HEK293 (cell line): Measurements from ENCODE around the gene RBPJ.

Experiments
- CTCF ChIA-PET: fragments of 350-600 bp; formaldehyde crosslinking; extraction: SDS; loops from one replicate; lab custom pipeline; 2021; ENCODE audit warnings: antibody characterized with exemption; lab: Yijun Ruan, JAX
- POLR2A ChIA-PET: fragments of 300-600 bp; formaldehyde crosslinking; extraction: SDS; loops from one replicate; lab custom pipeline; 2020; ENCODE audit warnings: antibody characterized with exemption, inconsistent platforms; lab: Yijun Ruan, JAX
- H3K27ac ChIP-seq: fragments of 200-500 bp; sonication (Bioruptor generic); 2 replicates; pipeline ENCODE4 v1.5.1; 2014; ENCODE audit warnings: low read depth, low read length, control low read depth, inconsistent platforms; ENCODE audit errors: extremely low read depth
- H3K36me3 ChIP-seq, 2 experiments: fragments of 200-500 bp in 1 of 2; sonication (Bioruptor generic) in 1 of 2; 1 replicate in 1 of 2; 2 replicates in 1 of 2; pipeline ENCODE4 v1.5.1; 2014 to 2017; ENCODE audit warnings: inconsistent platforms in 2 of 2, low read length in 2 of 2; ENCODE audit not compliant: control insufficient read depth in 2 of 2, insufficient read depth in 1 of 2
- H3K4me1 ChIP-seq: fragments of 200-500 bp; sonication (Bioruptor generic); 2 replicates; pipeline ENCODE4 v1.5.1; 2014; ENCODE audit warnings: mild to moderate bottlenecking, low read length, inconsistent platforms; ENCODE audit not compliant: control insufficient read depth, insufficient read depth
- H3K4me3 ChIP-seq: 2 replicates; pipeline ENCODE4 v1.5.1; 2011; ENCODE audit warnings: low read depth, mild to moderate bottlenecking, control low read depth, low read length, moderate library complexity
- H3K9me3 ChIP-seq: fragments of 200-500 bp; sonication (Bioruptor generic); 2 replicates; pipeline ENCODE4 v1.5.1; 2014; ENCODE audit warnings: low read depth, low read length, inconsistent platforms; ENCODE audit not compliant: control insufficient read depth, insufficient read depth
- GLI2 ChIP-seq: fragments of 450-650 bp; formaldehyde crosslinking; IDR thresholded peaks from 2 replicates; pipeline ENCODE4; 2017; ENCODE audit warnings: missing biosample characterization, missing genetic modification characterization, low read depth, borderline replicate concordance
- GLIS1 ChIP-seq: fragments of 450-650 bp; formaldehyde crosslinking; IDR thresholded peaks from 2 replicates; pipeline ENCODE4 v1.5.1; 2016; ENCODE audit warnings: missing biosample characterization, missing genetic modification characterization
- OSR2 ChIP-seq: fragments of 450-650 bp; formaldehyde crosslinking; IDR thresholded peaks from 2 replicates; pipeline ENCODE4 v1.5.1; 2016; ENCODE audit warnings: missing biosample characterization, missing genetic modification characterization
- SCRT1 ChIP-seq: fragments of 450-650 bp; formaldehyde crosslinking; IDR thresholded peaks from 2 replicates; pipeline ENCODE4 v1.5.1; 2016; ENCODE audit warnings: missing biosample characterization, missing genetic modification characterization, borderline replicate concordance
- ZFHX2 ChIP-seq: fragments of 450-650 bp; formaldehyde crosslinking; conservative IDR thresholded peaks from 2 replicates; pipeline ENCODE4 v1.5.1; 2016; ENCODE audit warnings: missing biosample characterization, missing genetic modification characterization
- ZIC2 ChIP-seq: fragments of 450-650 bp; formaldehyde crosslinking; IDR thresholded peaks from 2 replicates; pipeline ENCODE4 v1.5.1; 2016; ENCODE audit warnings: missing biosample characterization, missing genetic modification characterization
- ZNF121 ChIP-seq: fragments of 450-650 bp; formaldehyde crosslinking; IDR thresholded peaks from 2 replicates; pipeline ENCODE4 v1.5.1; 2016; ENCODE audit warnings: missing biosample characterization, missing genetic modification characterization
- ZNF133 ChIP-seq: fragments of 450-650 bp; formaldehyde crosslinking; IDR thresholded peaks from 2 replicates; pipeline ENCODE4 v1.5.1; 2016; ENCODE audit warnings: missing biosample characterization, missing genetic modification characterization
- ZNF202 ChIP-seq: fragments of 450-650 bp; formaldehyde crosslinking; IDR thresholded peaks from 2 replicates; pipeline ENCODE4 v1.5.1; 2016; ENCODE audit warnings: missing biosample characterization, missing genetic modification characterization, borderline replicate concordance
- ZNF223 ChIP-seq: fragments of 450-650 bp; formaldehyde crosslinking; IDR thresholded peaks from 2 replicates; pipeline ENCODE4 v1.5.1; 2016; ENCODE audit warnings: missing biosample characterization, missing genetic modification characterization
- ZNF266 ChIP-seq: fragments of 450-650 bp; formaldehyde crosslinking; IDR thresholded peaks from 2 replicates; pipeline ENCODE4 v1.5.1; 2016; ENCODE audit warnings: missing biosample characterization, missing genetic modification characterization, low read depth
- ZNF561 ChIP-seq: fragments of 450-650 bp; IDR thresholded peaks from 2 replicates; pipeline ENCODE4 v1.5.1; 2018; ENCODE audit warnings: missing biosample characterization, missing genetic modification characterization, borderline replicate concordance
- ZNF623 ChIP-seq: fragments of 450-650 bp; formaldehyde crosslinking; IDR thresholded peaks from 2 replicates; pipeline ENCODE4 v1.5.1; 2016; ENCODE audit warnings: missing biosample characterization, missing genetic modification characterization
- ZNF792 ChIP-seq: fragments of 450-650 bp; formaldehyde crosslinking; IDR thresholded peaks from 2 replicates; pipeline ENCODE4 v1.5.1; 2016; ENCODE audit warnings: missing biosample characterization, missing genetic modification characterization
- ZXDB ChIP-seq: fragments of 450-650 bp; formaldehyde crosslinking; IDR thresholded peaks from 2 replicates; pipeline ENCODE4 v1.5.1; 2016; ENCODE audit warnings: missing biosample characterization, missing genetic modification characterization
- TF ChIP-seq, protein P1 (sequence below): fragments of 450-650 bp; IDR thresholded peaks from 2 replicates; pipeline ENCODE4 v1.5.1; 2018; ENCODE audit warnings: missing biosample characterization, mild to moderate bottlenecking, missing genetic modification characterization
- TF ChIP-seq, protein P2 (sequence below): fragments of 450-650 bp; formaldehyde crosslinking; IDR thresholded peaks from 2 replicates; pipeline ENCODE4 v1.5.1; 2016; ENCODE audit warnings: missing biosample characterization, missing genetic modification characterization, low read depth
- TF ChIP-seq, protein P3 (sequence below): fragments of 450-650 bp; formaldehyde crosslinking; IDR thresholded peaks from 2 replicates; pipeline ENCODE4 v1.5.1; 2016; ENCODE audit warnings: missing biosample characterization, missing genetic modification characterization
- TF ChIP-seq, protein P4 (sequence below): fragments of 450-650 bp; formaldehyde crosslinking; IDR thresholded peaks from 2 replicates; pipeline ENCODE4 v1.5.1; 2016; ENCODE audit warnings: missing biosample characterization, missing genetic modification characterization
- TF ChIP-seq, protein P5 (sequence below): fragments of 450-650 bp; formaldehyde crosslinking; IDR thresholded peaks from 2 replicates; pipeline ENCODE4 v1.5.1; 2017; ENCODE audit warnings: missing biosample characterization, missing genetic modification characterization

RBPJ gene

DNA sequence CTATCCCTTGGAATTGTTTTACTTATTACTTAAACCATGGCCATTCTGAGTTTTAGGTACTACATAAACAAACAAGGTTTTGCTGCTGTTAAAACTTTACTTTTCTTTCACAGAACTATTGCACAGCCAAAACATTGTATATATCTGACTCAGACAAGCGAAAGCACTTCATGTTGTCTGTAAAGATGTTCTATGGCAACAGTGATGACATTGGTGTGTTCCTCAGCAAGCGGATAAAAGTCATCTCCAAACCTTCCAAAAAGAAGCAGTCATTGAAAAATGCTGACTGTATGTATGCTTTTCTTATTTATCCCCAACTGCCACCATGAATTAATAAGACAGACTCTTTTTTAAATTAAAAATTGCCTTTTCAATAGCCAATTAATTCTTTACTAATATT is 99.6 kb downstream of the RBPJ start:
- no peaks in the 10 kb centered on the region for H3K4me1 ChIP-seq
- ChIA-PET CTCF (no interaction called here), POLR2A (no interaction called here)
- H3K36me3 ChIP-seq, result peaks cover 8 to 35% of the 10 kb centered on the region in 2 experiments
- no peaks in the 10 kb centered on the region for H3K9me3 ChIP-seq
- TF ChIP-seq ZXDB (tag by site-specific recombination), result no peak
- no peak for TF ChIP-seq ZIC2 (tag by site-specific recombination)
- TF ChIP-seq, protein P1, sequence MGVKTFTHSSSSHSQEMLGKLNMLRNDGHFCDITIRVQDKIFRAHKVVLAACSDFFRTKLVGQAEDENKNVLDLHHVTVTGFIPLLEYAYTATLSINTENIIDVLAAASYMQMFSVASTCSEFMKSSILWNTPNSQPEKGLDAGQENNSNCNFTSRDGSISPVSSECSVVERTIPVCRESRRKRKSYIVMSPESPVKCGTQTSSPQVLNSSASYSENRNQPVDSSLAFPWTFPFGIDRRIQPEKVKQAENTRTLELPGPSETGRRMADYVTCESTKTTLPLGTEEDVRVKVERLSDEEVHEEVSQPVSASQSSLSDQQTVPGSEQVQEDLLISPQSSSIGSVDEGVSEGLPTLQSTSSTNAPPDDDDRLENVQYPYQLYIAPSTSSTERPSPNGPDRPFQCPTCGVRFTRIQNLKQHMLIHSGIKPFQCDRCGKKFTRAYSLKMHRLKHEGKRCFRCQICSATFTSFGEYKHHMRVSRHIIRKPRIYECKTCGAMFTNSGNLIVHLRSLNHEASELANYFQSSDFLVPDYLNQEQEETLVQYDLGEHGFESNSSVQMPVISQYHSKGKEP (tag by site-specific recombination), result no peak
- no peak for TF ChIP-seq GLI2 (tag by site-specific recombination)
- TF ChIP-seq ZNF223 (tag by site-specific recombination), result no peak
- TF ChIP-seq GLIS1, result no peak
- no peak for TF ChIP-seq ZNF202 (tag by site-specific recombination)
- no peak for TF ChIP-seq ZNF133 (tag by site-specific recombination)
- TF ChIP-seq, protein P2, sequence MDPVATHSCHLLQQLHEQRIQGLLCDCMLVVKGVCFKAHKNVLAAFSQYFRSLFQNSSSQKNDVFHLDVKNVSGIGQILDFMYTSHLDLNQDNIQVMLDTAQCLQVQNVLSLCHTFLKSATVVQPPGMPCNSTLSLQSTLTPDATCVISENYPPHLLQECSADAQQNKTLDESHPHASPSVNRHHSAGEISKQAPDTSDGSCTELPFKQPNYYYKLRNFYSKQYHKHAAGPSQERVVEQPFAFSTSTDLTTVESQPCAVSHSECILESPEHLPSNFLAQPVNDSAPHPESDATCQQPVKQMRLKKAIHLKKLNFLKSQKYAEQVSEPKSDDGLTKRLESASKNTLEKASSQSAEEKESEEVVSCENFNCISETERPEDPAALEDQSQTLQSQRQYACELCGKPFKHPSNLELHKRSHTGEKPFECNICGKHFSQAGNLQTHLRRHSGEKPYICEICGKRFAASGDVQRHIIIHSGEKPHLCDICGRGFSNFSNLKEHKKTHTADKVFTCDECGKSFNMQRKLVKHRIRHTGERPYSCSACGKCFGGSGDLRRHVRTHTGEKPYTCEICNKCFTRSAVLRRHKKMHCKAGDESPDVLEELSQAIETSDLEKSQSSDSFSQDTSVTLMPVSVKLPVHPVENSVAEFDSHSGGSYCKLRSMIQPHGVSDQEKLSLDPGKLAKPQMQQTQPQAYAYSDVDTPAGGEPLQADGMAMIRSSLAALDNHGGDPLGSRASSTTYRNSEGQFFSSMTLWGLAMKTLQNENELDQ (tag by site-specific recombination), result no peak
- TF ChIP-seq, protein P3, sequence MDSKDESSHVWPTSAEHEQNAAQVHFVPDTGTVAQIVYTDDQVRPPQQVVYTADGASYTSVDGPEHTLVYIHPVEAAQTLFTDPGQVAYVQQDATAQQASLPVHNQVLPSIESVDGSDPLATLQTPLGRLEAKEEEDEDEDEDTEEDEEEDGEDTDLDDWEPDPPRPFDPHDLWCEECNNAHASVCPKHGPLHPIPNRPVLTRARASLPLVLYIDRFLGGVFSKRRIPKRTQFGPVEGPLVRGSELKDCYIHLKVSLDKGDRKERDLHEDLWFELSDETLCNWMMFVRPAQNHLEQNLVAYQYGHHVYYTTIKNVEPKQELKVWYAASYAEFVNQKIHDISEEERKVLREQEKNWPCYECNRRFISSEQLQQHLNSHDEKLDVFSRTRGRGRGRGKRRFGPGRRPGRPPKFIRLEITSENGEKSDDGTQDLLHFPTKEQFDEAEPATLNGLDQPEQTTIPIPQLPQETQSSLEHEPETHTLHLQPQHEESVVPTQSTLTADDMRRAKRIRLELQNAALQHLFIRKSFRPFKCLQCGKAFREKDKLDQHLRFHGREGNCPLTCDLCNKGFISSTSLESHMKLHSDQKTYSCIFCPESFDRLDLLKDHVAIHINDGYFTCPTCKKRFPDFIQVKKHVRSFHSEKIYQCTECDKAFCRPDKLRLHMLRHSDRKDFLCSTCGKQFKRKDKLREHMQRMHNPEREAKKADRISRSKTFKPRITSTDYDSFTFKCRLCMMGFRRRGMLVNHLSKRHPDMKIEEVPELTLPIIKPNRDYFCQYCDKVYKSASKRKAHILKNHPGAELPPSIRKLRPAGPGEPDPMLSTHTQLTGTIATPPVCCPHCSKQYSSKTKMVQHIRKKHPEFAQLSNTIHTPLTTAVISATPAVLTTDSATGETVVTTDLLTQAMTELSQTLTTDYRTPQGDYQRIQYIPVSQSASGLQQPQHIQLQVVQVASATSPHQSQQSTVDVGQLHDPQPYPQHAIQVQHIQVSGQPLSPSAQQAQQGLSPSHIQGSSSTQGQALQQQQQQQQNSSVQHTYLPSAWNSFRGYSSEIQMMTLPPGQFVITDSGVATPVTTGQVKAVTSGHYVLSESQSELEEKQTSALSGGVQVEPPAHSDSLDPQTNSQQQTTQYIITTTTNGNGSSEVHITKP (tag by site-specific recombination), result no peak
- TF ChIP-seq, protein P4, sequence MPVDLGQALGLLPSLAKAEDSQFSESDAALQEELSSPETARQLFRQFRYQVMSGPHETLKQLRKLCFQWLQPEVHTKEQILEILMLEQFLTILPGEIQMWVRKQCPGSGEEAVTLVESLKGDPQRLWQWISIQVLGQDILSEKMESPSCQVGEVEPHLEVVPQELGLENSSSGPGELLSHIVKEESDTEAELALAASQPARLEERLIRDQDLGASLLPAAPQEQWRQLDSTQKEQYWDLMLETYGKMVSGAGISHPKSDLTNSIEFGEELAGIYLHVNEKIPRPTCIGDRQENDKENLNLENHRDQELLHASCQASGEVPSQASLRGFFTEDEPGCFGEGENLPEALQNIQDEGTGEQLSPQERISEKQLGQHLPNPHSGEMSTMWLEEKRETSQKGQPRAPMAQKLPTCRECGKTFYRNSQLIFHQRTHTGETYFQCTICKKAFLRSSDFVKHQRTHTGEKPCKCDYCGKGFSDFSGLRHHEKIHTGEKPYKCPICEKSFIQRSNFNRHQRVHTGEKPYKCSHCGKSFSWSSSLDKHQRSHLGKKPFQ, result no peak
- no peak for TF ChIP-seq ZNF266 (tag by site-specific recombination)
- TF ChIP-seq, protein P5, sequence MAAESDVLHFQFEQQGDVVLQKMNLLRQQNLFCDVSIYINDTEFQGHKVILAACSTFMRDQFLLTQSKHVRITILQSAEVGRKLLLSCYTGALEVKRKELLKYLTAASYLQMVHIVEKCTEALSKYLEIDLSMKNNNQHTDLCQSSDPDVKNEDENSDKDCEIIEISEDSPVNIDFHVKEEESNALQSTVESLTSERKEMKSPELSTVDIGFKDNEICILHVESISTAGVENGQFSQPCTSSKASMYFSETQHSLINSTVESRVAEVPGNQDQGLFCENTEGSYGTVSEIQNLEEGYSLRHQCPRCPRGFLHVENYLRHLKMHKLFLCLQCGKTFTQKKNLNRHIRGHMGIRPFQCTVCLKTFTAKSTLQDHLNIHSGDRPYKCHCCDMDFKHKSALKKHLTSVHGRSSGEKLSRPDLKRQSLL, result no peak
- TF ChIP-seq ZNF623 (tag by site-specific recombination), result no peak
- no peak for TF ChIP-seq ZFHX2
- no peak for TF ChIP-seq OSR2
- H3K27ac ChIP-seq, result no peak overlapping the region
- no peak overlapping the region for H3K4me3 ChIP-seq

DNA sequence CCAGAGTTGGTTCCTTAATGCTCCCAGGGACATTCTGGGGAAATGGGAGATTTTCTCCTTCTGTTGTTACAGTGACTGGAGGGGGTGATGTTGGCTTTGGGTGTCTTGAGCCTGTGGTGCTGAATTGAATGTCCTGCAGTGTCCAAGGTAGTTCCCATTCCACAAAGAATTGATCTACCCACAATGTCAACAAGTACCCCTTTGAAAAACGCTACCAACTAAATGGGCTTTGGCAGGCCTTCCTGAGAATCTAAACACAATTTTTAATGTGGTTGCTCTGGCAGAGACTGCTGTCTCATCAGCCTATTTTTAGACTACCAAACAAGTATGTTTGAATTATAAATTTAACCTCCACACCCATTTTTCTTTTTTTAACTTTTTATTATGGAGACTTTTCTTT is 100.1 kb downstream of the RBPJ start:
- ChIA-PET POLR2A (no interaction called here), CTCF (no interaction called here)
- Histone ChIP-seq H3K27ac (no peak overlapping the region), H3K4me3 (no peak overlapping the region), H3K9me3 (no peaks in the 10 kb centered on the region), H3K36me3 (peaks cover 8 to 31% of the 10 kb centered on the region in 2 experiments), H3K4me1 (no peaks in the 10 kb centered on the region)
- TF ChIP-seq GLI2 (tag by site-specific recombination) (no peak), ZNF223 (tag by site-specific recombination) (no peak), ZNF561 (tag by site-specific recombination) (no peak), ZNF792 (tag by site-specific recombination) (no peak), ZNF121 (tag by site-specific recombination) (no peak), SCRT1 (no peak)
